Neural cell (in vitro differentiated cells): ENCODE measurements around the gene SMIM9. TPM values are rescaled to one million over a fixed set of nuclear protein-coding genes. Genes with fewer than 3 reads are reported as not detected.
A peak's percentile ranks its signal among the peaks of the same experiment; 100 is the strongest.

Experiments
- H2AFZ ChIP-seq: fragments of 200-600, 300-800 bp; sonication (generic), shearing (Covaris generic); 2 replicates; pipeline ENCODE4 v1.6.0; 2014; ENCODE audit warnings: low read depth, mild to moderate bottlenecking, antibody characterized with exemption, low read length, moderate library complexity
- H3F3A ChIP-seq: fragments of 200-600 bp; shearing (Covaris generic); 2 replicates; pipeline ENCODE4 v1.6.1; 2016; ENCODE audit warnings: mild to moderate bottlenecking, moderate library complexity, mixed read lengths, antibody characterized with exemption, low read length; ENCODE audit not compliant: insufficient read depth, poor library complexity, severe bottlenecking
- H3K27ac ChIP-seq: fragments of 200-600, 300-800 bp; sonication (generic), shearing (Covaris generic); 2 replicates; pipeline ENCODE4 v1.5.1; 2014; ENCODE audit warnings: mild to moderate bottlenecking, low read length, moderate library complexity
- H3K27me3 ChIP-seq: fragments of 300-800, 200-600 bp; sonication (generic), shearing (Covaris generic); 2 replicates; pipeline ENCODE4 v1.6.0; 2014; ENCODE audit warnings: mild to moderate bottlenecking, low read depth, low read length, moderate library complexity; ENCODE audit not compliant: insufficient read depth
- H3K36me3 ChIP-seq: fragments of 300-800, 200-600 bp; sonication (generic), shearing (Covaris generic); 2 replicates; pipeline ENCODE4 v1.5.1; 2014; ENCODE audit warnings: mild to moderate bottlenecking, antibody characterized with exemption, low read length, moderate library complexity; ENCODE audit not compliant: insufficient read depth
- H3K4me2 ChIP-seq: fragments of 300-800, 200-600 bp; sonication (generic), shearing (Covaris generic); 2 replicates; pipeline ENCODE4 v1.6.0; 2014; ENCODE audit warnings: mild to moderate bottlenecking, low read length
- H3K4me3 ChIP-seq: fragments of 300-800, 200-600 bp; sonication (generic), shearing (Covaris generic); 2 replicates; pipeline ENCODE4 v1.5.1; 2014; ENCODE audit warnings: mild to moderate bottlenecking, low read length, moderate library complexity
- H3K79me2 ChIP-seq: fragments of 200-600 bp; shearing (Covaris generic); replicated peaks from 2 replicates; pipeline ENCODE4 v1.6.0; 2014; ENCODE audit warnings: mild to moderate bottlenecking, low read length, moderate library complexity; ENCODE audit not compliant: insufficient read depth
- H3K9ac ChIP-seq: fragments of 300-800, 200-600 bp; sonication (generic), shearing (Covaris generic); 2 replicates; pipeline ENCODE4 v1.6.1; 2016; ENCODE audit warnings: mild to moderate bottlenecking, low read length, mixed read lengths
- H3K9me2 ChIP-seq: fragments of 200-600 bp; shearing (Covaris generic); 2 replicates; pipeline ENCODE4 v1.6.1; 2016; ENCODE audit warnings: mild to moderate bottlenecking, low read length, mixed read lengths; ENCODE audit not compliant: insufficient read depth
- H3K9me3 ChIP-seq: fragments of 200-600, 300-800 bp; sonication (generic), shearing (Covaris generic); 2 replicates; pipeline ENCODE4 v1.6.1; 2016; ENCODE audit warnings: mild to moderate bottlenecking, mixed run types, low read length, moderate library complexity, mixed read lengths
- H4K20me1 ChIP-seq: fragments of 200-600 bp; shearing (Covaris generic); 2 replicates; pipeline ENCODE4 v1.6.1; 2016; ENCODE audit warnings: mild to moderate bottlenecking, mixed run types; ENCODE audit not compliant: insufficient read depth
- EP300 ChIP-seq: fragments of 450-650 bp; conservative IDR thresholded peaks from 2 replicates; pipeline ENCODE4 v1.6.1; 2014; ENCODE audit warnings: antibody characterized with exemption, mild to moderate bottlenecking, moderate library complexity; ENCODE audit not compliant: poor library complexity, severe bottlenecking
- EZH2 ChIP-seq: fragments of 200-600, 300-800 bp; shearing (Covaris generic), sonication (generic); IDR thresholded peaks from 2 replicates; pipeline ENCODE4 v1.6.1; 2014; ENCODE audit warnings: antibody characterized with exemption, low read length, borderline replicate concordance, mild to moderate bottlenecking; ENCODE audit not compliant: insufficient read depth, poor library complexity, severe bottlenecking
- MXI1 ChIP-seq: fragments of 450-650 bp; conservative IDR thresholded peaks from 2 replicates; pipeline ENCODE4 v1.6.1; 2014; ENCODE audit warnings: antibody characterized with exemption, mild to moderate bottlenecking; ENCODE audit not compliant: poor library complexity, severe bottlenecking
- POLR2AphosphoS5 ChIP-seq: IDR thresholded peaks from 2 replicates; pipeline ENCODE4 v1.6.1; 2012
- RAD21 ChIP-seq: fragments of 450-650 bp; conservative IDR thresholded peaks from 2 replicates; pipeline ENCODE4 v1.6.1; 2014; ENCODE audit warnings: antibody characterized with exemption, mild to moderate bottlenecking, moderate library complexity
- REST ChIP-seq: IDR thresholded peaks from 2 replicates; pipeline ENCODE4 v1.6.1; 2012; ENCODE audit warnings: borderline replicate concordance
- TAF1 ChIP-seq: IDR thresholded peaks from 2 replicates; pipeline ENCODE4 v1.6.1; 2012; ENCODE audit warnings: low read depth
- polyA plus RNA-seq: library from polyadenylated mRNA; depleted of rRNA; stranded (reverse); fragments of >200 nt; gene quantifications from 2 replicates; pipeline ENCODE4 v1.2.3, GENCODE V29; 2014

SMIM9 gene
- polyA plus RNA-seq, 1 donor from 2014 or later = not detected

GRCh38 chrX:154805696-154806091 lies 28.8 kb downstream of the SMIM9 start:
- Histone ChIP-seq H3K9me2 (no peaks in the 10 kb centered on the region), H2AFZ (no peak overlapping the region), H3K27me3 (peaks cover 11% of the 10 kb centered on the region), H3K79me2 (no peaks in the 10 kb centered on the region), H3K9ac (peak overlapping the region; percentile 47), H4K20me1 (no peaks in the 10 kb centered on the region), H3K36me3 (no peaks in the 10 kb centered on the region), H3F3A (no peaks in the 10 kb centered on the region), H3K4me2 (no peak overlapping the region), H3K4me3 (peak overlapping the region; percentile 77), H3K9me3 (no peaks in the 10 kb centered on the region), H3K27ac (no peak overlapping the region)
- TF ChIP-seq EP300 = no peak
- TF ChIP-seq MXI1 = peak; percentile 8

GRCh38 chrX:154804957-154805695 lies 29.3 kb downstream of the SMIM9 start, which contains the start of gene MPP1:
Gene MPP1 (minus strand): TSS chrX:154805485. CDS start chrX:154805373, 112 bp downstream.
- peak within 1 kb of the TSS; percentile 30 for H3K4me2 ChIP-seq
- no peak within 1 kb of the TSS for H3K27ac ChIP-seq
- H3K9me2 ChIP-seq = no peaks in the 10 kb centered on the region
- no peak within 1 kb of the TSS for H2AFZ ChIP-seq
- no peaks in the 10 kb centered on the region for H3K36me3 ChIP-seq
- no peaks in the 10 kb centered on the region for H3K79me2 ChIP-seq
- no peaks in the 10 kb centered on the region for H3K9me3 ChIP-seq
- no peaks in the 10 kb centered on the region for H4K20me1 ChIP-seq
- TF ChIP-seq POLR2AphosphoS5 = no peak
- peak; percentile 18 for TF ChIP-seq MXI1
- H3K4me3 ChIP-seq = peak within 1 kb of the TSS; percentile 77
- peak within 1 kb of the TSS; percentile 53 for H3K9ac ChIP-seq
- no peaks in the 10 kb centered on the region for H3F3A ChIP-seq
- H3K27me3 ChIP-seq = peaks cover 11% of the 10 kb centered on the region

GRCh38 chrX:154804261-154804956 lies 30.1 kb downstream of the SMIM9 start:
- no peak overlapping the region for H3K27ac ChIP-seq
- H3K36me3 ChIP-seq = no peaks in the 10 kb centered on the region
- peaks cover 11% of the 10 kb centered on the region for H3K27me3 ChIP-seq
- no peaks in the 10 kb centered on the region for H3K79me2 ChIP-seq
- peak overlapping the region; percentile 77 for H3K4me3 ChIP-seq
- no peaks in the 10 kb centered on the region for H3K9me2 ChIP-seq
- no peaks in the 10 kb centered on the region for H3K9me3 ChIP-seq
- peak overlapping the region; percentile 53 for H3K9ac ChIP-seq
- H2AFZ ChIP-seq = no peak overlapping the region
- no peaks in the 10 kb centered on the region for H4K20me1 ChIP-seq
- TF ChIP-seq TAF1 = no peak
- no peak for TF ChIP-seq EZH2
- TF ChIP-seq RAD21 = no peak
- TF ChIP-seq REST = no peak
- TF ChIP-seq EP300 = no peak
- peak overlapping the region; percentile 30 for H3K4me2 ChIP-seq
- no peaks in the 10 kb centered on the region for H3F3A ChIP-seq
